ENCODE measurements around the gene CD9. TPM values are rescaled to one million over a fixed set of nuclear protein-coding genes. Genes with fewer than 3 reads are reported as not detected.
"Not testable (repeated sequence)": the region's sequence is repeated elsewhere in the genome, so short reads cannot be mapped to it uniquely, and the experiment has no call there.

The CD9 gene
- total RNA-seq, 4 donors from 2014 or later, result 349 to 416 (median 399) TPM

GRCh38 chr12:6185961-6186827 lies 14.0 kb upstream of the CD9 start:
- Histone ChIP-seq H3K9me3 (no peaks in the 10 kb centered on the region), H3K27ac (replicated peaks in 1 of 4) (peak overlapping the region; percentile 71 to 75 (median 74)), H3K4me3 (no peak overlapping the region), H3K27me3 (no peaks in the 10 kb centered on the region), H3K4me1 (peaks cover 20 to 58% (median 53%) of the 10 kb centered on the region in 4 donors), H3K36me3 (no peaks in the 10 kb centered on the region)
- WGBS, result 87% methylated on average over 13 of the region's 13 CpGs
- DNase-seq (ENCODE audit: extremely low spot score), result no peak
- TF ChIP-seq POLR2A (IDR thresholded peaks at IDR 0.05; ENCODE audit: low read depth) (no peak), EP300 (IDR thresholded peaks at IDR 0.05) (no peak), POLR2AphosphoS5 (IDR thresholded peaks at IDR 0.05) (no peak)
- TF ChIP-seq, protein P1, sequence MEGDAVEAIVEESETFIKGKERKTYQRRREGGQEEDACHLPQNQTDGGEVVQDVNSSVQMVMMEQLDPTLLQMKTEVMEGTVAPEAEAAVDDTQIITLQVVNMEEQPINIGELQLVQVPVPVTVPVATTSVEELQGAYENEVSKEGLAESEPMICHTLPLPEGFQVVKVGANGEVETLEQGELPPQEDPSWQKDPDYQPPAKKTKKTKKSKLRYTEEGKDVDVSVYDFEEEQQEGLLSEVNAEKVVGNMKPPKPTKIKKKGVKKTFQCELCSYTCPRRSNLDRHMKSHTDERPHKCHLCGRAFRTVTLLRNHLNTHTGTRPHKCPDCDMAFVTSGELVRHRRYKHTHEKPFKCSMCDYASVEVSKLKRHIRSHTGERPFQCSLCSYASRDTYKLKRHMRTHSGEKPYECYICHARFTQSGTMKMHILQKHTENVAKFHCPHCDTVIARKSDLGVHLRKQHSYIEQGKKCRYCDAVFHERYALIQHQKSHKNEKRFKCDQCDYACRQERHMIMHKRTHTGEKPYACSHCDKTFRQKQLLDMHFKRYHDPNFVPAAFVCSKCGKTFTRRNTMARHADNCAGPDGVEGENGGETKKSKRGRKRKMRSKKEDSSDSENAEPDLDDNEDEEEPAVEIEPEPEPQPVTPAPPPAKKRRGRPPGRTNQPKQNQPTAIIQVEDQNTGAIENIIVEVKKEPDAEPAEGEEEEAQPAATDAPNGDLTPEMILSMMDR (IDR thresholded peaks at IDR 0.05), result no peak
- intact Hi-C loops (cut with DNase I), result loop anchor here (2.0 kb wide), 1 partner anchor 119 kb away; no protein-coding TSS in a partner anchor

- intact Hi-C loops (cut with DNase I), result no loop called here
- peak overlapping the region; percentile 71 to 75 (median 74) for H3K27ac ChIP-seq (replicated peaks in 1 of 4)
These were observed 12.0 kb upstream of the CD9 start for GRCh38 chr12:6187948-6188793.

GRCh38 chr12:6189028-6189427 lies 11.2 kb upstream of the CD9 start:
- intact Hi-C loops (cut with DNase I), result no loop called here
- 94% methylated on average over 2 of the region's 5 CpGs for WGBS
- no peak overlapping the region for H3K27ac ChIP-seq (replicated peaks in 1 of 4)

More at GRCh38 chr12:6187948-6188793, 12.0 kb upstream of the CD9 start:
- WGBS, result 85% methylated on average over 8 of the region's 8 CpGs
- no peaks in the 10 kb centered on the region for H3K9me3 ChIP-seq
- no peaks in the 10 kb centered on the region for H3K36me3 ChIP-seq
- TF ChIP-seq POLR2AphosphoS5 (IDR thresholded peaks at IDR 0.05) (no peak), EP300 (IDR thresholded peaks at IDR 0.05) (no peak), POLR2A (IDR thresholded peaks at IDR 0.05; ENCODE audit: low read depth) (no peak)
- TF ChIP-seq, protein P1 (IDR thresholded peaks at IDR 0.05), result no peak
- no peak overlapping the region for H3K4me3 ChIP-seq
- H3K27me3 ChIP-seq, result no peaks in the 10 kb centered on the region
- DNase-seq (ENCODE audit: extremely low spot score), result no peak
- H3K4me1 ChIP-seq, result peaks cover under 1 to 40% (median 34%) of the 10 kb centered on the region in 4 donors

DNA sequence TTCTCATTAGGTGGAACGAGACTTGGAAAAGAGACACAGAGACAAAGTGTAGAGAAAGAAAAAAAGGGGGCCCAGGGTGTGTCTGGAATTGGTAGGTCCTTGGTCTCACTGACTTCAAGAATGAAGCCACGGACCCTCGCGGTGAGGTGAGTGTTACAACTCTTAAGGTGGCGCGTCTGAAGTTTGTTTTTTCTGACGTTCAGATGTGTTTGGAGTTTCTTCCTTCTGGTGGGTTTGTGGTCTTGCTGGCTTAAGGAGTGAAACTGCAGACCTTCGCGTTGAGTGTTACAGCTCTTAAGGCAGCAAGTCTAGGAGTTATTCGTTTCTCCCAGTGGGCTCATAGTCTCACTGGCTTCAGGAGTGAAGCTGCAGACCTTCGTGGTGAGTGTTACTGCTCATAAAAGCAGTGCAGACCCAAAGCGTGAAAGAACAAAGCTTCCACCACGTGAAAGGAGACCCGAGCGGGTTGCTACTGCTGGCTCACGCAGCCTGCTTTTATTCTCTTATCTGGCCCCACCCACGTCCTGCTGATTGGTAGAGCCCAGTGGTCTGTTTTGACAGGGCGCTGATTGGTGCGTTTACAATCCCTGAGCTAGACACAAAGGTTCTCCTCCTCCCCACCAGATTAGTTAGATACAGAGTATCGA lies 10.1 kb upstream of the CD9 start:
- H3K4me1 ChIP-seq, result peaks cover 0 to 28% (median 23%) of the 10 kb centered on the region in 4 donors
- H3K4me3 ChIP-seq; H3K36me3 ChIP-seq; H3K9me3 ChIP-seq; intact Hi-C loops (cut with DNase I); H3K27ac ChIP-seq (replicated peaks in 1 of 4); H3K27me3 ChIP-seq; DNase-seq (ENCODE audit: extremely low spot score): not testable (repeated sequence)
- WGBS, result 86% methylated on average over 20 of the region's 20 CpGs

More at GRCh38 chr12:6189028-6189427, 11.2 kb upstream of the CD9 start:
- Histone ChIP-seq H3K27me3 (no peaks in the 10 kb centered on the region), H3K36me3 (no peaks in the 10 kb centered on the region), H3K4me1 (peaks cover 0 to 32% (median 25%) of the 10 kb centered on the region in 4 donors), H3K9me3 (no peaks in the 10 kb centered on the region), H3K4me3 (no peak overlapping the region)
- TF ChIP-seq POLR2AphosphoS5 (IDR thresholded peaks at IDR 0.05) (no peak), POLR2A (IDR thresholded peaks at IDR 0.05; ENCODE audit: low read depth) (no peak), EP300 (IDR thresholded peaks at IDR 0.05) (no peak)
- TF ChIP-seq, protein P1 (IDR thresholded peaks at IDR 0.05), result no peak
- no peak for DNase-seq (ENCODE audit: extremely low spot score)

DNA sequence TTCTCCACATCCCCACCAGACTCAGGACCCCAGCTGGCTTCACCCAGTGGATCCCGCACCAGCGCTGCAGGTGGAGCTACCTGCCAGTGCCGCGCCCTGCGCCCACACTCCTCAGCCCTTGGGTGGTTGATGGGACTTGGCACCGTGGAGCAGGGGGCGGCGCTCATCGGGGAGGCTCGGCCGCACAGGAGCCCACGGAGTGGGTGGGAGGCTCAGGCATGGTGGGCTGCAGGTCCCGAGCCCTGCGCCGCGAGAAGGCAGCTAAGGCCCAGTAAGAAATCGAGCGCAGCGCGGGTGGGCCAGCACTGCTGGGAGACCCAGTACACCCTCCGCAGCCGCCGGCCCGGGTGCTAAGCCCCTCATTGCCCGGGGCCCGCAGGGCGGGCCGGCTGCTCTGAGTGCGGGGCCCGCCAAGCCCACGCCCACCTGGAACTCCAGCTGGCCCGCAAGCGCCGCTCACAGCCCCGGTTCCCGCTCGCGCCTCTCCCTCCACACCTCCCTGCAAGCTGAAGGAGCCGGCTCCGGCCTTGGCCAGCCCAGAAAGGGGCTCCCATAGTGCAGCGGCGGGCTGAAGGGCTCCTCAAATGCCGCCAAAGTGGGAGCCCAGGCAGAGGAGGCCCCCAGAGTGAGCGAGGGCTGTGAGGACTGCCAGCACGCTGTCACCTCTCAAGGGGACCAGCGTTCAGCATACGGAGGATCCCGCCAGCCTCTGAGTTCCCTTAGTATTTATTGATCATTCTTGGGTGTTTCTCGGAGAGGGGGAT lies 9.3 kb upstream of the CD9 start:
- intact Hi-C loops (cut with DNase I); H3K4me3 ChIP-seq; H3K27me3 ChIP-seq; H3K9me3 ChIP-seq; H3K27ac ChIP-seq (replicated peaks in 1 of 4); H3K36me3 ChIP-seq; DNase-seq (ENCODE audit: extremely low spot score): not testable (repeated sequence)
- peaks cover 3 to 32% (median 28%) of the 10 kb centered on the region in 4 donors for H3K4me1 ChIP-seq
- 94% methylated on average over 21 of the region's 49 CpGs for WGBS

All from esophagus muscularis mucosa (tissue), 4 donors.